Lung (tissue), 12 donors: ENCODE results near the gene CASS4. TPM values are rescaled to one million over a fixed set of nuclear protein-coding genes. Genes with fewer than 3 reads are reported as not detected.

Experiments used
- ATAC-seq: fragments of 200-7000 bp; cut with Tn5 transposase; one replicate; pipeline ENCODE4 v1.9.1; 2020; ENCODE audit warnings: moderate number of reproducible peaks; ENCODE audit not compliant: insufficient read depth, low FRiP score
- DNase-seq, 3 donors: peaks; one replicate each; pipeline ENCODE4 v3.0.0-alpha.2; 2013 to 2017
- H3K27ac ChIP-seq, 2 donors: one replicate each; pipeline ENCODE4 v1.5.1; 2013; ENCODE audit warnings: mild to moderate bottlenecking in 2 of 2, moderate library complexity in 2 of 2, control low read depth in 1 of 2, inconsistent platforms in 1 of 2, low read depth in 1 of 2, low read length in 1 of 2
- H3K27me3 ChIP-seq, 3 donors: one replicate each; pipeline ENCODE4 v1.5.1; 2013; ENCODE audit warnings: low read length in 2 of 3; ENCODE audit not compliant: control insufficient read depth in 3 of 3, insufficient read depth in 3 of 3
- H3K36me3 ChIP-seq, 4 donors: one replicate each; pipeline ENCODE4 v1.5.1; 2013; ENCODE audit warnings: low read length in 4 of 4, mild to moderate bottlenecking in 1 of 4, moderate library complexity in 1 of 4; ENCODE audit not compliant: control insufficient read depth in 4 of 4, insufficient read depth in 4 of 4
- H3K4me1 ChIP-seq, 5 donors: one replicate each; pipeline ENCODE4 v1.5.1; 2013; ENCODE audit warnings: low read length in 5 of 5, mild to moderate bottlenecking in 2 of 5, moderate library complexity in 1 of 5; ENCODE audit not compliant: control insufficient read depth in 5 of 5, insufficient read depth in 5 of 5
- H3K4me3 ChIP-seq: one replicate; pipeline ENCODE4 v1.5.1; 2013; ENCODE audit warnings: mild to moderate bottlenecking, control low read depth, moderate library complexity
- H3K9ac ChIP-seq, 2 donors: one replicate each; pipeline ENCODE4 v1.5.1; 2013; ENCODE audit warnings: low read length in 2 of 2, control low read depth in 1 of 2; ENCODE audit not compliant: insufficient read depth in 1 of 2
- H3K9me3 ChIP-seq, 4 donors: one replicate each; pipeline ENCODE4 v1.5.1; 2013; ENCODE audit warnings: low read length in 3 of 4, mild to moderate bottlenecking in 1 of 4, moderate library complexity in 1 of 4; ENCODE audit not compliant: control insufficient read depth in 4 of 4, insufficient read depth in 3 of 4
- CTCF ChIP-seq: IDR thresholded peaks from 2 replicates; pipeline ENCODE4 v1.5.1; 2012; ENCODE audit warnings: mild to moderate bottlenecking; ENCODE audit errors: control extremely low read depth, extremely low read depth
- WGBS, 2 donors: extraction: QIAGEN DNeasy Blood & Tissue Kit; methylation state at CpG; one replicate each; pipeline ENCODE4 v1.1.7; 2013; 5-methylcytosine and 5-hydroxymethylcytosine counted together
- polyA plus RNA-seq, 2 donors: library from polyadenylated mRNA; stranded (reverse); fragments of 200-250 nt; gene quantifications; one replicate each; pipeline ENCODE4 v1.2.1, GENCODE V29; 2013
- total RNA-seq, 2 donors: library from RNA; depleted of rRNA in 1 of 2; stranded (reverse); fragments of >200 nt in 1 of 2; gene quantifications; one replicate each; pipeline ENCODE4 v1.2.1, GENCODE V29; 2014 to 2021
- donor health status: control.
- donor health status: control.
- donor health status: Bipolar disorder and iron deficiency.
- donor health status: healthy.
- donor health status: DM: yes; HTN: yes; CAD: no.

Gene CASS4
- total and polyA plus RNA-seq, 4 donors: 4.5 to 30.7 (median 14.8) TPM

GRCh38 chr20:56368351-56369134, 43.5 kb upstream of the CASS4 start:
- Histone ChIP-seq H3K36me3 (peaks cover 6 to 19% (median 16%) of the 10 kb centered on the region in 4 donors), H3K27me3 (no peaks in the 10 kb centered on the region), H3K4me3 (no peak overlapping the region), H3K9ac (no peak overlapping the region), H3K27ac (no peak overlapping the region), H3K4me1 (no peaks in the 10 kb centered on the region), H3K9me3 (no peaks in the 10 kb centered on the region)
- WGBS, 2 donors: 86 to 89% methylated on average over 6 of the region's 6 CpGs
- ATAC-seq: no peak
- TF ChIP-seq CTCF: no peak
- no peak for DNase-seq

DNA sequence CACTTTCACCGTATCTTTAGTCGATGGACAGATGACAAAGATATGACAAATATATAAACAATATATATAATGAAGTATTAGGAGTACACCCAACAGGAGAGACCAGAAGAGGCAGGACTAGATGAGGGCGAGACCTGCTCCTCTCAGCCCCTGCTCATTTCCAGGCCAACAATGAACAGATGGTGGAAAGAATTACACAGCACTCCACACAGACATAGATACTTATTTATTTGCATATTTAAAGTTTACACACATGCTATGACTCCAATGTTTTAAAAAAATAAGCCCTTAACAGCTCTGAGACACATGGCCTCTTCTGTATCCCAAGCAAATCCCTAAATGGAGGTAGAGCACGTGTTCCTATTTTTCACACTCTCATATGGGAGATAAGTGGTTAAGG, 42.9 kb upstream of the CASS4 start:
- H3K27me3 ChIP-seq: no peaks in the 10 kb centered on the region
- DNase-seq (no peak), ATAC-seq (no peak)
- no peak for TF ChIP-seq CTCF
- H3K4me1 ChIP-seq: no peaks in the 10 kb centered on the region
- H3K4me3 ChIP-seq: no peak overlapping the region
- no peaks in the 10 kb centered on the region for H3K9me3 ChIP-seq
- 89 to 92% methylated on average over 4 of the region's 4 CpGs for WGBS, 2 donors
- peaks cover 6 to 19% (median 17%) of the 10 kb centered on the region in 4 donors for H3K36me3 ChIP-seq
- no peak overlapping the region for H3K9ac ChIP-seq
- no peak overlapping the region for H3K27ac ChIP-seq

DNA sequence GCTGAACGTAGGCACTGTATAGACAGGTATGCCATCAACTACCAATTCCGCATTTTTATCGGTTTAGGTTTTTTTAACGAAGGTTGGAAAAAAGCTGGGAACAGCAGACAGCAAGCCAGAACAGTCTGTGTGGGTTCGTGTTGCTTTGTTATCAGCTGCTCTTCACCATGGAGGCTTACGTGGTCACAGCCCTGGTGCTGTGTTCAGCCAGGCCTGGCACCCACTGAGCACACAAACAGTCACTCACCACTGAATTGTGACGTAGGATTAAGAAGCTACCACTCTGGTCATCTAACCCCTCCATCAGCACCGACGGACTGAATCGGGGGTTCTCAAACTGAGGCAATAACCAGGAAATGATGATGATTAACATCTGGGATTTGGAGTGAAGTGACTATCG, 40.1 kb upstream of the CASS4 start:
- Histone ChIP-seq H3K4me1 (no peaks in the 10 kb centered on the region), H3K9ac (no peak overlapping the region), H3K27ac (no peak overlapping the region), H3K27me3 (no peaks in the 10 kb centered on the region), H3K4me3 (no peak overlapping the region), H3K36me3 (peaks cover 4 to 11% (median 8%) of the 10 kb centered on the region in 4 donors), H3K9me3 (no peaks in the 10 kb centered on the region)
- DNase-seq (no peak), ATAC-seq (no peak)
- no peak for TF ChIP-seq CTCF
- 94 to 95% methylated on average over 11 of the region's 11 CpGs for WGBS, 2 donors
